Coronary artery (tissue), 2 donors: Measurements from ENCODE around the gene KLF7.

Experiments
- DNase-seq: peaks from one replicate; pipeline ENCODE4 v3.0.0-alpha.2; 2017; ENCODE audit warnings: low spot score
- H3K27ac ChIP-seq, 2 donors: fragments of 200-600 bp; sonication (generic); one replicate each; pipeline ENCODE4 v1.5.1; 2016 to 2019
- H3K4me3 ChIP-seq: fragments of 200-600 bp; sonication (generic); 2 replicates; pipeline ENCODE4 v1.5.1; 2016; ENCODE audit warnings: mild to moderate bottlenecking, moderate library complexity
- CTCF ChIP-seq: fragments of 200-600 bp; sonication (generic); IDR thresholded peaks from one replicate; pipeline ENCODE4 v1.5.1; 2019; ENCODE audit warnings: antibody characterized with exemption

The KLF7 gene

GRCh38 chr2:207162316-207162715 is 3.4 kb downstream of the KLF7 start:
- H3K4me3 ChIP-seq = peak overlapping the region; percentile 80
- peak overlapping the region; percentile 100 for H3K27ac ChIP-seq
- DNase-seq = no peak
- no peak for TF ChIP-seq CTCF

GRCh38 chr2:207161247-207162123 is 4.3 kb downstream of the KLF7 start:
- TF ChIP-seq CTCF = no peak
- Histone ChIP-seq H3K27ac (peak overlapping the region; percentile 100), H3K4me3 (peak overlapping the region; percentile 80)
- DNase-seq = no peak

- DNase-seq = no peak
- Histone ChIP-seq H3K4me3 (no peak overlapping the region), H3K27ac (peak overlapping the region in 1 of 2 donors; percentile 19)
- TF ChIP-seq CTCF = no peak
These were observed 5.6 kb downstream of the KLF7 start for GRCh38 chr2:207160115-207160514.

GRCh38 chr2:207159002-207159401 is 6.7 kb downstream of the KLF7 start:
- no peak overlapping the region for H3K4me3 ChIP-seq
- DNase-seq = no peak
- no peak for TF ChIP-seq CTCF
- H3K27ac ChIP-seq = peak overlapping the region in 1 of 2 donors; percentile 6

GRCh38 chr2:207157731-207158130 is 8.0 kb downstream of the KLF7 start:
- no peak for TF ChIP-seq CTCF
- H3K4me3 ChIP-seq = no peak overlapping the region
- no peak for DNase-seq
- H3K27ac ChIP-seq = peak overlapping the region in 1 of 2 donors; percentile 56

GRCh38 chr2:207157162-207157481 is 8.6 kb downstream of the KLF7 start:
- no peak for DNase-seq
- no peak for TF ChIP-seq CTCF
- H3K4me3 ChIP-seq = no peak overlapping the region
- peak overlapping the region in 1 of 2 donors; percentile 56 for H3K27ac ChIP-seq
